Left ventricle myocardium superior (tissue), 1 donor: ENCODE results near the gene PPP6R3. TPM values are rescaled to one million over a fixed set of nuclear protein-coding genes. Genes with fewer than 3 reads are reported as not detected.
A peak's percentile ranks its signal among the peaks of the same experiment; 100 is the strongest.

Experiments used
- ATAC-seq: fragments of 200-7000 bp; cut with Tn5 transposase; one replicate; pipeline ENCODE4 v1.9.1; 2020; ENCODE audit warnings: mild to moderate bottlenecking, moderate library complexity
- DNase-seq: peaks from one replicate; pipeline ENCODE4 v3.0.0-alpha.2; 2020
- intact Hi-C: fragments of 100-400 bp; cut with micrococcal nuclease; formaldehyde crosslinking; loops from one replicate; pipeline ENCODE4 v1.11.0; 2022
- total RNA-seq: library from RNA; stranded (reverse); fragmentation: NEBNext Ultra II Directional; extraction: Animal tissue kit (Norgen Biotek cat#: 25700); gene quantifications from one replicate; pipeline ENCODE4 v1.2.1, GENCODE V29; 2021
- donor health status: DM: no; HTN: yes; CAD: no; lungs with severe emphysema.

Gene PPP6R3
- total RNA-seq, 1 donor from 2014 or later, result 86.7 TPM

GRCh38 chr11:68569357-68569756, 108.8 kb downstream of the PPP6R3 start:
- intact Hi-C loops, result no loop called here
- ATAC-seq, result no peak
- no peak for DNase-seq

DNA sequence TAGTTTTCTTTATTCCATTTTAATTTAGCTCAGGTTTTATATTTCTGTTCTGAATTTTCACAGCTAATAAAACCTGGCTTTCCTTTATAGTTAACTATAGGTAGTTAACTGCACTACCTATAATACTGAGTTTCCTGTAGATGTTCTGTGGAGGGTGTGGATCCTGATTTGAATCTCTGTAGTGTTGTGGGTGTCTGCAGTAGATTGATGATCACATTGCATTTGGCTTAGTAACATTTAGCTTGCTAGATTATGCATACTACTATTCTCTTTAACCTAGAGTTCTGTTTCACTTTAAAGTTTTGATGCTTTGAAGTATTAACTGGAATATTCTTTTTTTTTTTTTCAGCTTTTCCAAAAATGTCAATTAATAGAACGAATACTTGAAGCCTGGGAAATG, 110.1 kb downstream of the PPP6R3 start:
- intact Hi-C loops, result no loop called here
- no peak for ATAC-seq
- no peak for DNase-seq

- intact Hi-C loops, result no loop called here
- no peak for DNase-seq
- no peak for ATAC-seq
These were observed 113.8 kb downstream of the PPP6R3 start for GRCh38 chr11:68574308-68574707.

DNA sequence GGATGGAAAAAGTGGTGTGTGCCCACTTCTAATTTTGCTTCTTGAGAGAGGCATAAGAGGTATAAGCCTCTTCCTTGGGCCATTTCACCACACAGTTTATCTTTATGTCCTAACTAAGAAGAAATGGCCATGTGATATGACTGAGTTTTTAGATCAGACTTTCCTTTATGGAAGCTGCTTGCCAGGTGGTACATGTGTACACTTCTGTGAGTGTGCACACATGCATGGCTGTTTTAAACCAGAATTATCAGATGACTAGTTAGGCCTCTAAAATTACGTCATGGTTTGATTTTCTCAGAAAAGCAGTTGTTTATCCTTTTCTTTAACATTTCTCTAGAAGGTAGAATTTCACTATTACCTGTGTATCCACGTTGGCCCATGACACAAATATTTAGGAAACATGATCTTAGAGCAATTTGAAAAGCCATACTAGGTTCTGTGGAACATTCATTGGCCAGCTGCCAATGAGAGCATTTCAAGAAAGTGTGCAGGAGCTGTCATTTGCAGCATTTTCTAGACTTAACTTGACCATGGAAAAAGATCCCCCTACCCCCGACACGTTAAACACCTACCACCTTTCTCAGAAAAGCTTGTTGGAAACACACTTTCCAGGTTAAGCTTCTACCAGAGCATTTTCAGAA, 114.6 kb downstream of the PPP6R3 start:
- ATAC-seq (no peak), DNase-seq (no peak)
- intact Hi-C loops, result no loop called here

- DNase-seq (no peak), ATAC-seq (no peak)
- intact Hi-C loops, result no loop called here
These were observed 118.9 kb downstream of the PPP6R3 start for GRCh38 chr11:68579455-68579854.

- ATAC-seq (peak; percentile 88), DNase-seq (peak; percentile 69)
- intact Hi-C loops, result no loop called here
These were observed 120.9 kb downstream of the PPP6R3 start for GRCh38 chr11:68581439-68581838.

DNA sequence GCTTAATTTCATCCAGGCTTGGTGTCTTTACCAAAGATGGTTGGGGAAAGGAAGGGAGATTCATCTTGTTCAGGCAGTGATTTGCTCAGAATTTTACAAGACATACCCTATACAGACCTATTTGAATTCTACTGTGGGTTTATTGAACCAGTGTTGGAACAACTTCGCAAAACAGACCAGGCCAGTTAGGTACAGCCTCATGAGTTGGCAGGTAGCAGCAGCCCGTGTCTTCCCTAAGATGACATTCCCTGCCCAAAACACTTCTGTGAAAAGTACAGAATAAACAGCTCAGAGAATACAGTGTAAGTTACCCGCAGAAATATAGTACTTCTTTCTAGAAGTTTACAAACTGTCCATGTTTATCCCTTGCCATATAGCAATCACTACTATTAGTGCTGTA, 121.3 kb downstream of the PPP6R3 start:
- peak; percentile 3 for ATAC-seq
- no peak for DNase-seq
- intact Hi-C loops, result no loop called here

DNA sequence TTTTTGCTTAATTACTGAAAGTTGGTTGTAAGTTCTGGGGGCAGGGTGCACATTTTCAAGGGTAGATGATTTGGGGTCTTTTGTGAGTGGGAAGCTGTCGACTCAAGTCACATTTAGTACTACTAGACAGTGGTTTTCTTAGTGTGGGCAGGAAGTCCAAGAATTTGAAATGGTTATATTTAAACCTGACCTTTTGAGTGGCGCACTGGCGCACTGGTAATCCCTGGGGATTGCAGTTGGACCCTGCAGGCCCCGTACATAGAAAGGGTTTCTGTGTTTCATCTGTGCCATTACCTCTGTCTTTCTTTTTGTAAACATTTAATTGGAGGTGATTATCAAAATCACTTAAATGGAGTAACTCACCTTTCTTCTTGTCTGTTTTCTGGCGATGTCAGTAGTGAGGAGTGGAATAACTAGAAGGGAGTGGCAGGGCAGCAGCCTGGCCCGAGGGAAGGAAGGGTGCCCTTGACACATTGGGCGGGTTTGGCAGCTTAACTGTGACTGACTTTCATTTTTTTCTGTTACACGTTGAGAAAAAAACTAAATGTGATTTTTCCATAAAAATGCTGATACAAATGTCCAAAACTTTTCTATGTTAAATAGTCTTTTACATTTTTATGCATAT, 122.0 kb downstream of the PPP6R3 start:
- ATAC-seq (peak; percentile 79), DNase-seq (peak; percentile 54)
- intact Hi-C loops, result no loop called here

DNA sequence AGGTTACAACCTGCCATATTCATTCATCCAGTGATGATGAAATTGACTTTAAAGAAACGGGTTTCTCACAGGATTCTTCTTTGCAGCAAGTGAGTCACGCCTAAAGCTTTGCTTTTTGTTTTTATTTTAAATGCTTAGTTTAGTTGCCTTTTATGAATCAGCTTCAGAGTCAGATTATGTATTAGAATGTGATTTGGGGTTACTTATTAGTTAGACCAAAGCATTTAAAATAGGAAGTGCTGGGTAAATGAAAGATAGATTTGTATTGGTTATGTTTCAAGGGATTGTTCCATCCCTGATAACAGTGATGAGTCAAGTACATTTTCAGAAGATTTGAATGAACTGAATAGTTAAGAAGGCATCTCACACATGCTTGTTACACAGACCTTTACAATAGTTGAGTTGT, 122.5 kb downstream of the PPP6R3 start:
- no peak for ATAC-seq
- DNase-seq, result no peak
- intact Hi-C loops, result no loop called here

- ATAC-seq (no peak), DNase-seq (peak; percentile 57)
- intact Hi-C loops, result no loop called here
These were observed 123.5 kb downstream of the PPP6R3 start for GRCh38 chr11:68584097-68584496.

GRCh38 chr11:68584991-68585524, 124.5 kb downstream of the PPP6R3 start:
- DNase-seq, result no peak
- intact Hi-C loops, result no loop called here
- peak; percentile 11 for ATAC-seq

DNA sequence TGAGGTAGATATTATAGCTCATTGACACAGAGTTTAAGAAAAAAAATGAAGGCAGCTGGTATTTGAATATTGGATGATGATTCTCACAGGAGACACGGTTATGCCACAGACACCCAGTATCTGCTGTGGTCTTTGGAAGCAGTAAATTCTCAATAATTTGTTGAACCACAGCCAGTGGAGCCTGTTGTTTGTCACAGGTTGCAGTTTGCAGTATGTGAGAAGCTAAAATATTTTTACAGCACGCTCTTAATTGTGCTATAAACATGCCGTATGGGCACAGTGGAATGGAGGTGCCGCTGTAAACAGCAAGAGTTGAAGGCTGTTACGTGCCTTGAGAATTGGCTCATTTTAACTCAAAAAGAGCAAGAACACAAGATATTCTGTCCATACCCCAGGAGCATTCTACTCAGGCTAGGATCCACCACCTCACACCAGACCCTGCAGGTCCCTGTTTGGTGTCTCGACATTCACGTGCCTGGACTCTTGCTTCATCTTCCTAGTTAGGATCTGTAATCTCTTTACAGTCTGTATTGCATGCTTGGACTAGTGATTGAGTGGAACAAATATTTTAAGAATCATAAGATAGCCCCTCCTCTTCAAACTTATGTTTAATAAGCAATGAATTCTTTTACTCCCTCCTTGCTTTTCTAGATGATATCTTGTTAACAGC, 129.1 kb downstream of the PPP6R3 start:
- DNase-seq, result no peak
- intact Hi-C loops, result no loop called here
- ATAC-seq, result peak; percentile 79

GRCh38 chr11:68591719-68592118, 131.2 kb downstream of the PPP6R3 start:
- intact Hi-C loops, result no loop called here
- no peak for ATAC-seq
- DNase-seq, result no peak

- intact Hi-C loops, result no loop called here
- DNase-seq (no peak), ATAC-seq (no peak)
These were observed 132.9 kb downstream of the PPP6R3 start for GRCh38 chr11:68593441-68593840.

GRCh38 chr11:68594123-68594522, 133.6 kb downstream of the PPP6R3 start:
- DNase-seq (no peak), ATAC-seq (no peak)
- intact Hi-C loops, result no loop called here

- intact Hi-C loops, result no loop called here
- ATAC-seq (no peak), DNase-seq (no peak)
These were observed 135.7 kb downstream of the PPP6R3 start for GRCh38 chr11:68596231-68596630.

GRCh38 chr11:68598816-68599653, 138.5 kb downstream of the PPP6R3 start:
- peak; percentile 21 for ATAC-seq
- no peak for DNase-seq
- intact Hi-C loops, result no loop called here

- DNase-seq (no peak), ATAC-seq (no peak)
- intact Hi-C loops, result no loop called here
These were observed 140.6 kb downstream of the PPP6R3 start for GRCh38 chr11:68601147-68601546.

DNA sequence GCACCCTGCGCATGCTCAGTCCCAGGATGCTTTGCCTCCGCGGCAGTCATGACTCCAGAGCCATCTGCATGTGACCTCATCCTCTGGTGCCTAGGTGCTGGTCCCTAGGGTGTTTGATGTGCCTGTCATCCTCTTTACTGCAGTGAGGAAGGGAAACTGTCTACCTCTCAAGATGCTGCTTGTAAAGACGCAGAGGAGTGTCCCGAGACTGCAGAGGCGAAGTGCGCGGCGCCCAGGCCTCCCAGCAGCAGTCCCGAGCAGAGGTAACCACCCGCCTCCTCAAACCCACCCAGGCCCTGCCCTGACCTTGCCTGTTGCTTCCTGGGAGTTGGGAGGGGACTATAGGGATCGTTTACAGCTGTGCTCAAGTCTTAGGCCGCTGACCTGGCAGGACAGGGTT, 149.2 kb downstream of the PPP6R3 start:
- intact Hi-C loops, result no loop called here
- DNase-seq (no peak), ATAC-seq (no peak)
